ENCODE results near the gene NBPF1.

NBPF1 gene

GRCh38 chr1:16512624-16513411 is 100.5 kb downstream of the NBPF1 start:
- peak; percentile 15 for DNase-seq (ENCODE audit: low read depth)

Data from activated T-helper 9 cell treated with anti-CD3 and anti-CD28 coated beads, Interleukin-2, amount 50 U/mL, for 16 hours (primary cell).